ENCODE results near the gene ACTR2.
"Not testable (repeated sequence)": the region's sequence is repeated elsewhere in the genome, so short reads cannot be mapped to it uniquely, and the experiment has no call there.

ACTR2 gene

DNA sequence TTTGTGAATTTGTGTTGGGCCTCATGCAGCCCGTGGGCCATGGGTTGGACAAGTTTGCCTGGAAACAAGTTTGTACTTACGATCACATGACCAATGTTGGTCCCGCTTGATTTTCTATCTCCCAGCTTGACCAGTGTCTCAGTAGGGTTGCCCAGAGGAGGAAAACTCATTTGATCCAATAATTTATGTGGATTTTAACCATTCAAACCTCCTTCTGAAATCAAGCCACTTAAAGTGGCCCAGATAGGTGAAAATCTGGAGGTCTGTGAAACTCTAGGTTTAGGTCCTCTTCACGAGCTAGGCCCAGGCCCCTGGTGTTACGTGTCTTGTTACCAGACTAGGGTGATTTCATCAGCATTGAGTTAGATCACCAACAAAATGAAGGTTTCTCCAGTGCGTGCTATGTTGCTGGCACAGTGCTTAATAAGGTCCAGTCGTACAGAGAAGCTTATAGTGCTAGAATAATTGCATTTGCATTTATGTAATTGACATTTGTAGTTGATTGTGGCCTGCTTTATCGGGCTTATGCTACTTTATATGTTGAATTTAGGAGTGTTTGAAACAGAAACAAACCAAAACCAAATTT is 4.4 kb downstream of the ACTR2 start:
- Histone ChIP-seq H3K4ac (ENCODE audit: low read depth, low read length) (no peak overlapping the region), H3K27ac (ENCODE audit: low read depth, low read length) (no peak overlapping the region), H4K8ac (ENCODE audit: low read depth, low read length) (no peak overlapping the region), H3K36me3 (ENCODE audit: control insufficient read depth, insufficient read depth, low read length) (no peaks in the 10 kb centered on the region), H3K4me1 (ENCODE audit: control insufficient read depth, low read depth, low read length) (no peaks in the 10 kb centered on the region), H3K79me2 (ENCODE audit: control insufficient read depth, insufficient read depth, low read length) (peaks cover 43% of the 10 kb centered on the region), H4K5ac (ENCODE audit: low read length) (no peak overlapping the region), H3K79me1 (ENCODE audit: low read length) (peaks cover 12% of the 10 kb centered on the region), H2AK5ac (ENCODE audit: low read length) (no peak overlapping the region), H3K9ac (ENCODE audit: low read length) (no peak overlapping the region), H3K56ac (ENCODE audit: low read length) (peak overlapping the region; percentile 42), H3K18ac (ENCODE audit: low read length) (no peak overlapping the region), H3K23ac (ENCODE audit: low read length) (no peak overlapping the region), H3K4me2 (ENCODE audit: low read length) (no peak overlapping the region), H2BK120ac (ENCODE audit: low read depth, low read length) (no peak overlapping the region), H3K4me3 (ENCODE audit: low read length) (no peak overlapping the region), H2BK15ac (replicated peaks; ENCODE audit: low read depth) (no peak overlapping the region), H3K27me3 (ENCODE audit: insufficient read depth, low read length, poor library complexity) (no peaks in the 10 kb centered on the region), H2BK5ac (ENCODE audit: low read length) (no peak overlapping the region)
- WGBS (ENCODE audit: extremely low coverage, insufficient coverage, low lambda C conversion rate), result no CpG with 5 or more reads among the region's 8 CpGs
- DNase-seq, result peak; percentile 33

DNA sequence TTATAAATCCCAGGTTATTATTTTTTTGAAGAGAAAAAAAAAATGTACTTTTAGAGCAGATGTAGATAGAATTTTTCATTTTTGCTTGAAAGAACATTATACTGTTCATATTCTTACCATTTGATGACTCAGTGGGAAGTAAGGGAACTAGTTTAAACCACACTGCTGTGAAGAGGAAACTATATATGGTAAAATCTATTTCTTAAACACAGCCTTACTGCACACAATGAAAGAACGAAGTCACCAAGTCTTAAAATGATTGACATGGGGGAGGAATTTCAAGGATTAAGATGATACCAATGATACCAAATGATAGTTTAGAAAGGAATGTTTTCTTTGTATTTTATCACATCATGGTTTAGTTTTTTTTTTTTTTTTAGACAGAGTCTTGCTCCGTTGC is 5.0 kb downstream of the ACTR2 start:
- DNase-seq, result no peak
- Histone ChIP-seq H3K36me3 (ENCODE audit: control insufficient read depth, insufficient read depth, low read length) (no peaks in the 10 kb centered on the region), H3K4me3 (ENCODE audit: low read length) (no peak overlapping the region), H3K79me2 (ENCODE audit: control insufficient read depth, insufficient read depth, low read length) (peaks cover 48% of the 10 kb centered on the region), H2AK5ac (ENCODE audit: low read length) (no peak overlapping the region), H3K4me2 (ENCODE audit: low read length) (no peak overlapping the region), H4K8ac (ENCODE audit: low read depth, low read length) (no peak overlapping the region), H3K18ac (ENCODE audit: low read length) (no peak overlapping the region), H3K56ac (ENCODE audit: low read length) (no peak overlapping the region), H2BK15ac (replicated peaks; ENCODE audit: low read depth) (no peak overlapping the region), H3K27ac (ENCODE audit: low read depth, low read length) (no peak overlapping the region), H4K5ac (ENCODE audit: low read length) (no peak overlapping the region), H2BK5ac (ENCODE audit: low read length) (no peak overlapping the region), H3K4ac (ENCODE audit: low read depth, low read length) (no peak overlapping the region), H3K79me1 (ENCODE audit: low read length) (peaks cover 11% of the 10 kb centered on the region), H3K9ac (ENCODE audit: low read length) (no peak overlapping the region), H3K27me3 (ENCODE audit: insufficient read depth, low read length, poor library complexity) (no peaks in the 10 kb centered on the region), H3K4me1 (ENCODE audit: control insufficient read depth, low read depth, low read length) (no peaks in the 10 kb centered on the region), H2BK120ac (ENCODE audit: low read depth, low read length) (no peak overlapping the region), H3K23ac (ENCODE audit: low read length) (no peak overlapping the region)
- WGBS (ENCODE audit: extremely low coverage, insufficient coverage, low lambda C conversion rate), result no CpG with 5 or more reads among the region's 2 CpGs

DNA sequence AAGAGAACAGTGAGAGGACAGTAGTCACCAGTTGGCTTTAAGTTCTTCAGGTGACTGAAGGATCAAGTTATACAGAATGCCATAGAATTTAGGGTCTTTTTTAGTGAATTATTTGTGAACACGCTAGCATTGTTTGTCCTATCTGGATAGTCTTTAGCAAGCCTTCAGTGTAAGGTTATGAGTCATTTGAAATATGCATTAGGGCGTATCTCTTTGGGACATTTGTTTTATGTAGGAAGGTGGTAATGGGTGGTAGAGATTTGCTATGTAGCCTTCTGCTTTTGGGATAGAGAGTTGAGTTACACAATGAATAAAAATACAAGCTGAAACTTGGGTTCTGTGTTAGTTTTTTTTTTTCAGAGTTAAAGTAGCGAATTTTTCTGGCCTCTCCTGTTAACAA is 13.0 kb downstream of the ACTR2 start:
- H3K79me1 ChIP-seq (ENCODE audit: low read length), result peaks cover 3% of the 10 kb centered on the region
- H3K36me3 ChIP-seq (ENCODE audit: control insufficient read depth, insufficient read depth, low read length), result no peaks in the 10 kb centered on the region
- peaks cover 12% of the 10 kb centered on the region for H3K79me2 ChIP-seq (ENCODE audit: control insufficient read depth, insufficient read depth, low read length)
- no peak overlapping the region for H3K27ac ChIP-seq (ENCODE audit: low read depth, low read length)
- no peak overlapping the region for H3K4me3 ChIP-seq (ENCODE audit: low read length)
- H2BK120ac ChIP-seq (ENCODE audit: low read depth, low read length), result no peak overlapping the region
- no peak overlapping the region for H3K18ac ChIP-seq (ENCODE audit: low read length)
- no peak overlapping the region for H2BK5ac ChIP-seq (ENCODE audit: low read length)
- H3K4ac ChIP-seq (ENCODE audit: low read depth, low read length), result no peak overlapping the region
- 100% methylated on average over 1 of the region's 3 CpGs for WGBS (ENCODE audit: extremely low coverage, insufficient coverage, low lambda C conversion rate)
- H4K5ac ChIP-seq (ENCODE audit: low read length), result no peak overlapping the region
- H3K4me1 ChIP-seq (ENCODE audit: control insufficient read depth, low read depth, low read length), result no peaks in the 10 kb centered on the region
- no peak overlapping the region for H3K4me2 ChIP-seq (ENCODE audit: low read length)
- no peak overlapping the region for H3K9ac ChIP-seq (ENCODE audit: low read length)
- DNase-seq, result no peak
- no peak overlapping the region for H2BK15ac ChIP-seq (replicated peaks; ENCODE audit: low read depth)
- H3K56ac ChIP-seq (ENCODE audit: low read length), result no peak overlapping the region
- H2AK5ac ChIP-seq (ENCODE audit: low read length), result no peak overlapping the region
- H3K27me3 ChIP-seq (ENCODE audit: insufficient read depth, low read length, poor library complexity), result no peaks in the 10 kb centered on the region
- no peak overlapping the region for H3K23ac ChIP-seq (ENCODE audit: low read length)
- H4K8ac ChIP-seq (ENCODE audit: low read depth, low read length), result no peak overlapping the region

DNA sequence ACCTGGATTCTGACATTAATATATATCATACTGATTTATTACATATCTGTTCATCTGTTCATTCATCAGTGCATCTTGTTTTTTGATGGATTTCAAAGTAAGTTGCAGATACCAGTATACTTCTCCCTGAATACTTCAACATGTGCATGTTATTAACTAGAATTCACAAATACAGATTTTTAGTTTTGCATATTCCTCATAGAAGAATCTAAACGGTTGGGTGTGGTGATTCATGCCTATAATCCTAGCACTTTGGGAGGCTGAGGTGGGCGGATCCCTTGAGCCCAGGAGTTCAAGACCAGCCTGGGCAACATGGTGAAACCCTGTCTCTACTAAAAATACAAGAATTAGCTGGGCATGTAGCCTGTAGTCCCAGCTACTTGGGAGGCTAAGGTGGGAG is 16.8 kb downstream of the ACTR2 start:
- not testable (repeated sequence) for H2BK15ac ChIP-seq (replicated peaks; ENCODE audit: low read depth); H3K27ac ChIP-seq (ENCODE audit: low read depth, low read length); DNase-seq; H3K4me1 ChIP-seq (ENCODE audit: control insufficient read depth, low read depth, low read length); H3K27me3 ChIP-seq (ENCODE audit: insufficient read depth, low read length, poor library complexity); H3K18ac ChIP-seq (ENCODE audit: low read length); H2AK5ac ChIP-seq (ENCODE audit: low read length); H4K8ac ChIP-seq (ENCODE audit: low read depth, low read length); H3K4me3 ChIP-seq (ENCODE audit: low read length); H2BK120ac ChIP-seq (ENCODE audit: low read depth, low read length); H3K4me2 ChIP-seq (ENCODE audit: low read length); H3K56ac ChIP-seq (ENCODE audit: low read length); H3K23ac ChIP-seq (ENCODE audit: low read length); H3K4ac ChIP-seq (ENCODE audit: low read depth, low read length); H4K5ac ChIP-seq (ENCODE audit: low read length); H3K9ac ChIP-seq (ENCODE audit: low read length); H2BK5ac ChIP-seq (ENCODE audit: low read length); H3K79me1 ChIP-seq (ENCODE audit: low read length); H3K79me2 ChIP-seq (ENCODE audit: control insufficient read depth, insufficient read depth, low read length); H3K36me3 ChIP-seq (ENCODE audit: control insufficient read depth, insufficient read depth, low read length)
- no CpG with 5 or more reads among the region's 2 CpGs for WGBS (ENCODE audit: extremely low coverage, insufficient coverage, low lambda C conversion rate)

DNA sequence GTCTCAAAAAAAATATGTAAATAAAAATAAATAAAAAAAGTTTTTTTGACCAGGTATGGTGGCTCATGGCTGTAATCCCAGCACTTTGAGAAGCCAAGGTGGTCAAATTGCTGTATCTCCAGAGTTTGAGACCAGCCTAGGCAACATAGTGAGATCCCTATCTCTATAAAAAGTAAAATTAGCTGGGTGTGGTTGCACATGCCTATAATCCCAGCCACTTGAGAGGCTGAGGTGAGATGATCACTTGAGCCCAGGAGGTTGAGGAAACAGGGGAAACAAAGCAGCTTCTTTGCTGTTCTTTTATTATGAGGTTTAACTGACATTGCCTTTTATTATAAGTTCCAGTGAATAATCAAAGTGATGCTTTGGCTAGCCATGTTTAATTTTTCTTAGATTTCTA is 25.0 kb downstream of the ACTR2 start:
- no peak overlapping the region for H2BK15ac ChIP-seq (replicated peaks; ENCODE audit: low read depth)
- H3K18ac ChIP-seq (ENCODE audit: low read length), result no peak overlapping the region
- no peaks in the 10 kb centered on the region for H3K4me1 ChIP-seq (ENCODE audit: control insufficient read depth, low read depth, low read length)
- no peak overlapping the region for H4K8ac ChIP-seq (ENCODE audit: low read depth, low read length)
- no peak overlapping the region for H3K23ac ChIP-seq (ENCODE audit: low read length)
- H3K4me2 ChIP-seq (ENCODE audit: low read length), result no peak overlapping the region
- no peak overlapping the region for H3K56ac ChIP-seq (ENCODE audit: low read length)
- H3K27me3 ChIP-seq (ENCODE audit: insufficient read depth, low read length, poor library complexity), result no peaks in the 10 kb centered on the region
- H2BK120ac ChIP-seq (ENCODE audit: low read depth, low read length), result no peak overlapping the region
- no peak overlapping the region for H4K5ac ChIP-seq (ENCODE audit: low read length)
- H3K36me3 ChIP-seq (ENCODE audit: control insufficient read depth, insufficient read depth, low read length), result no peaks in the 10 kb centered on the region
- no peak for DNase-seq
- no peak overlapping the region for H3K27ac ChIP-seq (ENCODE audit: low read depth, low read length)
- H2BK5ac ChIP-seq (ENCODE audit: low read length), result no peak overlapping the region
- H3K4ac ChIP-seq (ENCODE audit: low read depth, low read length), result no peak overlapping the region
- no peak overlapping the region for H2AK5ac ChIP-seq (ENCODE audit: low read length)
- no peaks in the 10 kb centered on the region for H3K79me2 ChIP-seq (ENCODE audit: control insufficient read depth, insufficient read depth, low read length)
- no peak overlapping the region for H3K9ac ChIP-seq (ENCODE audit: low read length)
- no peak overlapping the region for H3K4me3 ChIP-seq (ENCODE audit: low read length)
- no peaks in the 10 kb centered on the region for H3K79me1 ChIP-seq (ENCODE audit: low read length)

DNA sequence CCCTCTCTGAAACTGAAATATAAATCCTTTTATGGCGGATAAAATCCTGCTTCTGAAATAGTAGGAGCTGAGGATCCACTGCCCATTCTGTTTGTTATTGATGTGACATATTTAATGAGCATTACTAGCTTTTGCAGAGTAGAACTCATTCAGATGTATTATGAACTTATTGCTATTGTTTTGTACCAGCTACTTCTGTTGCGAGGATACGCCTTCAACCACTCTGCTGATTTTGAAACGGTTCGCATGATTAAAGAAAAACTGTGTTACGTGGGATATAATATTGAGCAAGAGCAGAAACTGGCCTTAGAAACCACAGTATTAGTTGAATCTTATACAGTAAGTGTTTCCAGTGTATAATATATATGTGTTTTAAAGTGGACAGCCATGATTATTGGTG is 27.7 kb downstream of the ACTR2 start:
- Histone ChIP-seq H3K27me3 (ENCODE audit: insufficient read depth, low read length, poor library complexity) (no peaks in the 10 kb centered on the region), H3K36me3 (ENCODE audit: control insufficient read depth, insufficient read depth, low read length) (no peaks in the 10 kb centered on the region), H3K79me2 (ENCODE audit: control insufficient read depth, insufficient read depth, low read length) (no peaks in the 10 kb centered on the region), H3K4ac (ENCODE audit: low read depth, low read length) (no peak overlapping the region), H4K5ac (ENCODE audit: low read length) (no peak overlapping the region), H3K4me1 (ENCODE audit: control insufficient read depth, low read depth, low read length) (no peaks in the 10 kb centered on the region), H3K18ac (ENCODE audit: low read length) (no peak overlapping the region), H3K27ac (ENCODE audit: low read depth, low read length) (no peak overlapping the region), H3K23ac (ENCODE audit: low read length) (no peak overlapping the region), H4K8ac (ENCODE audit: low read depth, low read length) (no peak overlapping the region), H3K4me2 (ENCODE audit: low read length) (no peak overlapping the region), H3K79me1 (ENCODE audit: low read length) (peaks cover 3% of the 10 kb centered on the region), H3K56ac (ENCODE audit: low read length) (no peak overlapping the region), H2BK120ac (ENCODE audit: low read depth, low read length) (no peak overlapping the region), H3K4me3 (ENCODE audit: low read length) (no peak overlapping the region), H3K9ac (ENCODE audit: low read length) (no peak overlapping the region), H2BK5ac (ENCODE audit: low read length) (no peak overlapping the region), H2BK15ac (replicated peaks; ENCODE audit: low read depth) (no peak overlapping the region), H2AK5ac (ENCODE audit: low read length) (no peak overlapping the region)
- DNase-seq, result no peak
- WGBS (ENCODE audit: extremely low coverage, insufficient coverage, low lambda C conversion rate), result no CpG with 5 or more reads among the region's 6 CpGs

Data from mesendoderm (in vitro differentiated cells).